ENCODE results near the gene BCKDHB. TPM values are rescaled to one million over a fixed set of nuclear protein-coding genes. Genes with fewer than 3 reads are reported as not detected.

Gene BCKDHB
- total RNA-seq, 1 donor from 2014 or later, result 16.2 TPM

DNA sequence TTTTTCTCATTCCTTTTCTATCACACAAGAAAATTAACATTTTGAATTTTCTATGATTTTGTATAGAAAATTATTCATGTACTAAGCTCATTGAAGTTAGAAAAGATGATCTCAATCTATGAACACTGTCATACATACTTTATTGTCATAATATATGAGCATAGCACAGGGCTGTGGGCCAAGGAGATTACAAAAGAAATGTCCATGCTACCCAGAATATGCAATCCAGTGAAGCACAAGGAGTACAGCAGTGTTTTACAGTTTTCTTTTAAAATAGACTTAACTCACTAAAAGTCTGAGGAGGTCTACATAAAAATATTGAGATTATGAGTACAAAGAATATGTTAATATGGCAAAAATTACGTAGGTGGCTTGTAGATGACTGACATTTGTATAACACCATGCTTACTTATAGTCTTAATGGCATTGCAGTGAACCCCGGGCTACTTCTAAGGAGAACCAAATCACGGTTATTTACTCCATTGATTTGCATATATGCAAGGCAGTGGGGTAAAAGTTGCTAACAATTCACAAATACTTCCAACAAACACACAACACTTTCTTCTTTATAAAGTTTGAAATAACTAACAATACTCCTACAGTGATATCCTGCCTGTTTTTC is 257.1 kb downstream of the BCKDHB start:
- DNase-seq (ENCODE audit: extremely low spot score in 2 of 2), result no peak
- no peaks in the 10 kb centered on the region for H3K36me3 ChIP-seq
- TF ChIP-seq POLR2A (IDR thresholded peaks at IDR 0.05) (no peak), POLR2AphosphoS5 (IDR thresholded peaks at IDR 0.05; ENCODE audit: insufficient read depth in 1 of 2, low read depth in 1 of 2) (no peak)
- TF ChIP-seq, protein P1, sequence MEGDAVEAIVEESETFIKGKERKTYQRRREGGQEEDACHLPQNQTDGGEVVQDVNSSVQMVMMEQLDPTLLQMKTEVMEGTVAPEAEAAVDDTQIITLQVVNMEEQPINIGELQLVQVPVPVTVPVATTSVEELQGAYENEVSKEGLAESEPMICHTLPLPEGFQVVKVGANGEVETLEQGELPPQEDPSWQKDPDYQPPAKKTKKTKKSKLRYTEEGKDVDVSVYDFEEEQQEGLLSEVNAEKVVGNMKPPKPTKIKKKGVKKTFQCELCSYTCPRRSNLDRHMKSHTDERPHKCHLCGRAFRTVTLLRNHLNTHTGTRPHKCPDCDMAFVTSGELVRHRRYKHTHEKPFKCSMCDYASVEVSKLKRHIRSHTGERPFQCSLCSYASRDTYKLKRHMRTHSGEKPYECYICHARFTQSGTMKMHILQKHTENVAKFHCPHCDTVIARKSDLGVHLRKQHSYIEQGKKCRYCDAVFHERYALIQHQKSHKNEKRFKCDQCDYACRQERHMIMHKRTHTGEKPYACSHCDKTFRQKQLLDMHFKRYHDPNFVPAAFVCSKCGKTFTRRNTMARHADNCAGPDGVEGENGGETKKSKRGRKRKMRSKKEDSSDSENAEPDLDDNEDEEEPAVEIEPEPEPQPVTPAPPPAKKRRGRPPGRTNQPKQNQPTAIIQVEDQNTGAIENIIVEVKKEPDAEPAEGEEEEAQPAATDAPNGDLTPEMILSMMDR (IDR thresholded peaks at IDR 0.05), result no peak
- no peak overlapping the region for H3K4me3 ChIP-seq
- no peaks in the 10 kb centered on the region for H3K27me3 ChIP-seq
- no peaks in the 10 kb centered on the region for H3K9me3 ChIP-seq
- H3K27ac ChIP-seq, result no peak overlapping the region
- H3K4me1 ChIP-seq, result no peaks in the 10 kb centered on the region
- intact Hi-C loops (cut with DNase I), result no loop called here

- Histone ChIP-seq H3K9me3 (no peaks in the 10 kb centered on the region), H3K4me1 (no peaks in the 10 kb centered on the region), H3K36me3 (no peaks in the 10 kb centered on the region), H3K27me3 (no peaks in the 10 kb centered on the region), H3K4me3 (no peak overlapping the region), H3K27ac (no peak overlapping the region)
- TF ChIP-seq POLR2AphosphoS5 (IDR thresholded peaks at IDR 0.05; ENCODE audit: insufficient read depth in 1 of 2, low read depth in 1 of 2), result no peak
- TF ChIP-seq POLR2A (IDR thresholded peaks at IDR 0.05), result no peak
- TF ChIP-seq, protein P1 (IDR thresholded peaks at IDR 0.05), result no peak
- DNase-seq (ENCODE audit: extremely low spot score in 2 of 2), result no peak
- intact Hi-C loops (cut with DNase I), result no loop called here
Measured at GRCh38 chr6:80364149-80364548, 257.7 kb downstream of the BCKDHB start.

DNA sequence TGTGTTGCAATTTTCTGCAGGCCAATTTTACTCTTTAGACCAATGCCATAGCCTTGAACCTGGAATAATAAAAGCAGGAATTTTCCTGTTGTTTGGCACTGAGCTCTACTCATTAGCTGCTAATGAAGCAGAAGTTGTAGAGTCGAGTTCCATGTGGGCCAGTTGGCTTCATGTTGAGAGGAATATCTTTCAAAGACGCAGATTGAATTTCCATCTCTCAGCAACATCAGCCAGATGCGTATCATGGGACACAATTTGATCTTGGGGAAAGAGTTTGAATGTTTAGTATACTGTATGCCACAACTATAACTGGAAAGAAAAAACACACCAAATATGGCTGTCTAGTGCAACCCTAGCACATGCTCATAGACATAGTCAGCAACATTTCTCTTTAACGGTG is 259.6 kb downstream of the BCKDHB start:
- no peaks in the 10 kb centered on the region for H3K9me3 ChIP-seq

DNA sequence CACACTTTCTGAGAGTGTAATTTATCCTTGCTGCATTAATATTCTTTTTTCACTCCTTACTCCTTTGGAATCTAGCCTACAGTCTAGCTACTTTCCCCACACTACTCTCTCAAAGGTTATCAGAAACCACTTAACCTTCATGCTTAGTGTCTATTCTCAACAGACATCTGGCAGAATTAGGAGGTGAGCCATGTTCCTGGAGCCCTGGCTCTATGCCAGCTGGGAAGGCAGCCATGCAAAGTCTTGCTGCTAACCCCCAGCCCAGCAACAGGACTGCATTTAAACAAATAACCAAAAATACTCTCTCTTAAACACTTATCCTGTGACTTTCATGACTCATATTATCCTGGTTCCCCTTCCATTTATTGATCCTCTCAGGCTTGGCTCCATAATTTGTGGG is 260.2 kb downstream of the BCKDHB start:
- H3K9me3 ChIP-seq, result no peaks in the 10 kb centered on the region
- no peaks in the 10 kb centered on the region for H3K4me1 ChIP-seq
- intact Hi-C loops (cut with DNase I), result no loop called here
- no peak overlapping the region for H3K4me3 ChIP-seq
- no peak for DNase-seq (ENCODE audit: extremely low spot score in 2 of 2)
- no peak overlapping the region for H3K27ac ChIP-seq
- no peaks in the 10 kb centered on the region for H3K27me3 ChIP-seq
- TF ChIP-seq POLR2A (IDR thresholded peaks at IDR 0.05) (no peak), POLR2AphosphoS5 (IDR thresholded peaks at IDR 0.05; ENCODE audit: insufficient read depth in 1 of 2, low read depth in 1 of 2) (no peak)
- TF ChIP-seq, protein P1 (IDR thresholded peaks at IDR 0.05), result no peak
- H3K36me3 ChIP-seq, result no peaks in the 10 kb centered on the region

More for the DNA sequence above, 259.6 kb downstream of the BCKDHB start:
- H3K36me3 ChIP-seq, result no peaks in the 10 kb centered on the region
- no peaks in the 10 kb centered on the region for H3K27me3 ChIP-seq
- H3K27ac ChIP-seq, result no peak overlapping the region
- intact Hi-C loops (cut with DNase I), result no loop called here
- H3K4me1 ChIP-seq, result no peaks in the 10 kb centered on the region
- no peak overlapping the region for H3K4me3 ChIP-seq
- TF ChIP-seq POLR2A (IDR thresholded peaks at IDR 0.05), result no peak
- TF ChIP-seq, protein P1 (IDR thresholded peaks at IDR 0.05), result no peak
- TF ChIP-seq POLR2AphosphoS5 (IDR thresholded peaks at IDR 0.05; ENCODE audit: insufficient read depth in 1 of 2, low read depth in 1 of 2), result no peak
- no peak for DNase-seq (ENCODE audit: extremely low spot score in 2 of 2)

DNA sequence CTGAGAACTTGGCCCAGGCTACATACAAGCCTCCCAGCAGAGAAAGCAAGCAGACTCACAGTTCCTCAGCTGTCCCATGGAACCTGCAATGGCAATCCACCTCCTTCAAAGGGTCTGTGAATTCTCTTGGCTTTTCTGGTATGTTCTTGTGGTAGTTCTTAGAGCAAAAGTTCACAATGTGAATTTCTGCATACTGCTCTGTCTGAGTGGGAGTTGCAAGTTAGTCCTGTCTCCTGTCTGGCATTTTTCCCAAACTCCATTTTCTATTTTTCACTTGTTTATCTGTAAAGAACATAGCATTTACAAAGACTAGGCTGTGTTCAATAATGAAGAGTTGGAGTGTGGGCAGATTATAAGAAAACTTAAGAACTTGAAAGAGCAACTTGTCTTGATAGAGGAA is 269.9 kb downstream of the BCKDHB start:
- intact Hi-C loops (cut with DNase I), result no loop called here
- Histone ChIP-seq H3K27ac (no peak overlapping the region), H3K9me3 (no peaks in the 10 kb centered on the region), H3K4me3 (no peak overlapping the region), H3K4me1 (no peaks in the 10 kb centered on the region), H3K36me3 (no peaks in the 10 kb centered on the region), H3K27me3 (no peaks in the 10 kb centered on the region)
- TF ChIP-seq POLR2AphosphoS5 (IDR thresholded peaks at IDR 0.05; ENCODE audit: insufficient read depth in 1 of 2, low read depth in 1 of 2), result no peak
- TF ChIP-seq, protein P1 (IDR thresholded peaks at IDR 0.05), result no peak
- no peak for TF ChIP-seq POLR2A (IDR thresholded peaks at IDR 0.05)
- DNase-seq (ENCODE audit: extremely low spot score in 2 of 2), result no peak

All from vagina (tissue), 2 donors.